Esophagus (tissue), 2 donors: ENCODE results near the gene SLC25A17. TPM values are rescaled to one million over a fixed set of nuclear protein-coding genes. Genes with fewer than 3 reads are reported as not detected.
"Not testable (repeated sequence)": the region's sequence is repeated elsewhere in the genome, so short reads cannot be mapped to it uniquely, and the experiment has no call there.

ENCODE experiments used
- H3K27ac ChIP-seq, 2 donors: one replicate each; pipeline ENCODE4 v1.5.1; 2013; ENCODE audit warnings: low read depth in 2 of 2, mild to moderate bottlenecking in 2 of 2, inconsistent platforms in 1 of 2, low read length in 1 of 2, moderate library complexity in 1 of 2
- H3K27me3 ChIP-seq, 2 donors: one replicate each; pipeline ENCODE4 v1.6.1; 2013; ENCODE audit warnings: low read length in 2 of 2, control low read depth in 1 of 2, mild to moderate bottlenecking in 1 of 2; ENCODE audit not compliant: insufficient read depth in 2 of 2, control insufficient read depth in 1 of 2
- H3K36me3 ChIP-seq, 2 donors: one replicate each; pipeline ENCODE4 v1.6.1; 2013; ENCODE audit warnings: low read length in 1 of 2; ENCODE audit not compliant: control insufficient read depth in 2 of 2, insufficient read depth in 2 of 2
- H3K4me1 ChIP-seq, 2 donors: one replicate each; pipeline ENCODE4 v1.6.1; 2013; ENCODE audit warnings: low read length in 1 of 2; ENCODE audit not compliant: control insufficient read depth in 2 of 2, insufficient read depth in 2 of 2
- H3K4me3 ChIP-seq, 2 donors: one replicate each; pipeline ENCODE4 v1.5.1; 2013; ENCODE audit warnings: low read length in 2 of 2, mild to moderate bottlenecking in 2 of 2, low read depth in 1 of 2, moderate library complexity in 1 of 2
- H3K9me3 ChIP-seq, 2 donors: one replicate each; pipeline ENCODE4 v1.6.1; 2013; ENCODE audit warnings: mild to moderate bottlenecking in 2 of 2, low read depth in 1 of 2, low read length in 1 of 2, moderate library complexity in 1 of 2; ENCODE audit not compliant: control insufficient read depth in 2 of 2, insufficient read depth in 1 of 2
- WGBS, 2 donors: extraction: QIAGEN DNeasy Blood & Tissue Kit; methylation state at CpG; one replicate each; pipeline ENCODE4 v1.1.7; 2013; 5-methylcytosine and 5-hydroxymethylcytosine counted together
- polyA plus RNA-seq, 2 donors: library from polyadenylated mRNA; stranded (reverse); fragments of 200-250 nt; gene quantifications; one replicate each; pipeline ENCODE4 v1.2.3, GENCODE V29; 2013
- donor health status: healthy with polysubstance abuse.
- donor health status: Bipolar disorder and iron deficiency.

SLC25A17 gene
- 10 to 100 TPM in 1 of 2 donors, 1 to 10 TPM in 1; 7.4 to 11.2 TPM for polyA plus RNA-seq

- peak within 1 kb of the TSS; percentile 69 to 93 for H3K27ac ChIP-seq
- no peaks in the 10 kb centered on the region for H3K4me1 ChIP-seq
- H3K4me3 ChIP-seq, result peak within 1 kb of the TSS; percentile 87 to 98
- no peaks in the 10 kb centered on the region for H3K9me3 ChIP-seq
- WGBS, 2 donors, result 0 to 1% methylated on average over 49 to 61 of the region's 61 CpGs
- no peaks in the 10 kb centered on the region for H3K27me3 ChIP-seq
- H3K36me3 ChIP-seq, result no peaks in the 10 kb centered on the region
Observed at GRCh38 chr22:40818747-40819598, at the start of gene SLC25A17. Gene SLC25A17, minus strand, starts transcription at chr22:40819346. Its CDS starts 98 bp downstream, at chr22:40819248.

- not testable (repeated sequence) for H3K9me3 ChIP-seq, H3K4me3 ChIP-seq, H3K36me3 ChIP-seq, H3K4me1 ChIP-seq, H3K27me3 ChIP-seq, H3K27ac ChIP-seq
- 80 to 82% methylated on average over 6 of the region's 6 CpGs for WGBS, 2 donors
Observed at GRCh38 chr22:40868379-40868778, 49.2 kb upstream of the SLC25A17 start.

GRCh38 chr22:40867109-40867508 is 48.0 kb upstream of the SLC25A17 start:
- Histone ChIP-seq H3K4me1 (no peaks in the 10 kb centered on the region), H3K9me3 (no peaks in the 10 kb centered on the region), H3K36me3 (no peaks in the 10 kb centered on the region), H3K27ac (no peak overlapping the region), H3K4me3 (no peak overlapping the region), H3K27me3 (no peaks in the 10 kb centered on the region)
- WGBS, 2 donors, result 73 to 93% methylated on average over 2 of the region's 2 CpGs

- no peaks in the 10 kb centered on the region for H3K9me3 ChIP-seq
- no peaks in the 10 kb centered on the region for H3K27me3 ChIP-seq
- no peaks in the 10 kb centered on the region for H3K36me3 ChIP-seq
- H3K4me3 ChIP-seq, result no peak overlapping the region
- H3K27ac ChIP-seq, result no peak overlapping the region
- WGBS, 2 donors, result 77 to 91% methylated on average over 2 of the region's 2 CpGs
- H3K4me1 ChIP-seq, result peaks cover 0 to 3% of the 10 kb centered on the region in 2 donors
Observed at GRCh38 chr22:40862537-40862936, 43.4 kb upstream of the SLC25A17 start.

- Histone ChIP-seq H3K36me3 (no peaks in the 10 kb centered on the region), H3K27ac (no peak within 1 kb of the TSS), H3K4me3 (no peak within 1 kb of the TSS), H3K27me3 (no peaks in the 10 kb centered on the region), H3K9me3 (no peaks in the 10 kb centered on the region), H3K4me1 (peaks cover 0 to 3% of the 10 kb centered on the region in 2 donors)
- 91% methylated on average over 3 of the region's 3 CpGs for WGBS, 2 donors
Observed at GRCh38 chr22:40862013-40862412, 42.9 kb upstream of the SLC25A17 start, which contains the start of gene DNAJB7. Gene DNAJB7, minus strand, starts transcription at chr22:40862113. Its CDS starts 119 bp downstream, at chr22:40861994.

- Histone ChIP-seq H3K36me3 (no peaks in the 10 kb centered on the region), H3K27ac (peak overlapping the region; percentile 96 to 97), H3K27me3 (no peaks in the 10 kb centered on the region), H3K9me3 (no peaks in the 10 kb centered on the region), H3K4me1 (peaks cover 0 to 3% of the 10 kb centered on the region in 2 donors), H3K4me3 (peak overlapping the region; percentile 82 to 99)
- WGBS, 2 donors, result 3 to 4% methylated on average over 18 of the region's 18 CpGs
Observed at GRCh38 chr22:40857309-40857855, 38.2 kb upstream of the SLC25A17 start.

GRCh38 chr22:40856513-40857308 is 37.6 kb upstream of the SLC25A17 start, which contains the start of the genes ST13 and XPNPEP3:
Gene ST13, minus strand, starts transcription at chr22:40856639. Its CDS starts 99 bp downstream, at chr22:40856540.
Gene XPNPEP3, plus strand, starts transcription at chr22:40857148. Its CDS starts 34 bp downstream, at chr22:40857182.
- peak within 1 kb of the TSS; percentile 96 to 97 for H3K27ac ChIP-seq
- no peaks in the 10 kb centered on the region for H3K9me3 ChIP-seq
- H3K4me3 ChIP-seq, result peak within 1 kb of the TSS; percentile 82 to 99
- H3K36me3 ChIP-seq, result no peaks in the 10 kb centered on the region
- peaks cover 0 to 3% of the 10 kb centered on the region in 2 donors for H3K4me1 ChIP-seq
- H3K27me3 ChIP-seq, result no peaks in the 10 kb centered on the region
- 0 to 1% methylated on average over 52 to 63 of the region's 63 CpGs for WGBS, 2 donors

GRCh38 chr22:40855979-40856512 is 36.9 kb upstream of the SLC25A17 start:
- WGBS, 2 donors, result 0 to 1% methylated on average over 29 of the region's 29 CpGs
- H3K4me3 ChIP-seq, result peak overlapping the region; percentile 82 to 99
- peaks cover 0 to 3% of the 10 kb centered on the region in 2 donors for H3K4me1 ChIP-seq

More at GRCh38 chr22:40855979-40856512, 36.9 kb upstream of the SLC25A17 start:
- Histone ChIP-seq H3K27me3 (no peaks in the 10 kb centered on the region), H3K9me3 (no peaks in the 10 kb centered on the region), H3K27ac (peak overlapping the region; percentile 96 to 97), H3K36me3 (no peaks in the 10 kb centered on the region)
